ENCODE data around the gene FICD.

DNA sequence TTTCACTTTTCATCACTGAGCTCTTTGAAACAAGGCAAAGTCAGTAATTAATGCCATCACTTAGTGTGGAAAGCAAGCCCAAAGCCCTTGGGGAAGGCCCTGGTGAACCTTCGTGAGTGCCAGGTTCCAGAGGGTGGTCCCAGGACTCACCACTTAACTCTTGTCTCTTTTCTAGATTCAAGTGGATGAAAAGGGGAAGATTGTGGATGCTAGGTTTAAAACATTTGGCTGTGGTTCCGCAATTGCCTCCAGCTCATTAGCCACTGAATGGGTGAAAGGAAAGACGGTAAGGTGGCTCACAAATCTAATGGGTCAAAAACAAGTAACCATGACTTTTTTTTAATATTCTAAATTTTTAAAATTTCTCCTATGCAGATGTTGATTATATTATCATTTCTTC is 50.1 kb downstream of the FICD start:
- TF ChIP-seq POLR2A (IDR thresholded peaks at IDR 0.05) = no peak
- TF ChIP-seq, protein P1, sequence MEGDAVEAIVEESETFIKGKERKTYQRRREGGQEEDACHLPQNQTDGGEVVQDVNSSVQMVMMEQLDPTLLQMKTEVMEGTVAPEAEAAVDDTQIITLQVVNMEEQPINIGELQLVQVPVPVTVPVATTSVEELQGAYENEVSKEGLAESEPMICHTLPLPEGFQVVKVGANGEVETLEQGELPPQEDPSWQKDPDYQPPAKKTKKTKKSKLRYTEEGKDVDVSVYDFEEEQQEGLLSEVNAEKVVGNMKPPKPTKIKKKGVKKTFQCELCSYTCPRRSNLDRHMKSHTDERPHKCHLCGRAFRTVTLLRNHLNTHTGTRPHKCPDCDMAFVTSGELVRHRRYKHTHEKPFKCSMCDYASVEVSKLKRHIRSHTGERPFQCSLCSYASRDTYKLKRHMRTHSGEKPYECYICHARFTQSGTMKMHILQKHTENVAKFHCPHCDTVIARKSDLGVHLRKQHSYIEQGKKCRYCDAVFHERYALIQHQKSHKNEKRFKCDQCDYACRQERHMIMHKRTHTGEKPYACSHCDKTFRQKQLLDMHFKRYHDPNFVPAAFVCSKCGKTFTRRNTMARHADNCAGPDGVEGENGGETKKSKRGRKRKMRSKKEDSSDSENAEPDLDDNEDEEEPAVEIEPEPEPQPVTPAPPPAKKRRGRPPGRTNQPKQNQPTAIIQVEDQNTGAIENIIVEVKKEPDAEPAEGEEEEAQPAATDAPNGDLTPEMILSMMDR (IDR thresholded peaks at IDR 0.05) = no peak
- no peak for TF ChIP-seq POLR2AphosphoS5 (IDR thresholded peaks at IDR 0.05)
- no peak for TF ChIP-seq EP300 (IDR thresholded peaks at IDR 0.05; ENCODE audit: low read depth)
